Left lung (tissue), 10 donors: ENCODE data around the gene FXYD7. TPM values are rescaled to one million over a fixed set of nuclear protein-coding genes. Genes with fewer than 3 reads are reported as not detected.
A peak's percentile ranks its signal among the peaks of the same experiment; 100 is the strongest.

ENCODE experiments used
- ATAC-seq: fragments of 200-7000 bp; cut with Tn5 transposase; one replicate; pipeline ENCODE4 v1.9.1; 2020; ENCODE audit warnings: moderate library complexity
- DNase-seq, 4 donors: peaks; one replicate each; pipeline ENCODE4 v3.0.0-alpha.2; 2013 to 2020
- H3K27ac ChIP-seq, 2 donors: fragments of 200-600 bp; sonication (generic) in 1 of 2; one replicate each; pipeline versions ENCODE4 v1.5.0 to v1.8.0; 2020 to 2021
- H3K27me3 ChIP-seq, 2 donors: fragments of 200-600 bp; sonication (generic) in 1 of 2; one replicate each; pipeline versions ENCODE4 v1.5.0 to v1.8.0; 2020 to 2021
- H3K36me3 ChIP-seq, 2 donors: fragments of 200-600 bp; sonication (generic) in 1 of 2; one replicate each; pipeline versions ENCODE4 v1.5.0 to v1.8.0; 2020 to 2021
- H3K4me1 ChIP-seq, 2 donors: fragments of 200-600 bp; one replicate each; pipeline ENCODE4 v1.8.0; 2021
- H3K4me3 ChIP-seq, 2 donors: fragments of 200-600 bp; sonication (generic) in 1 of 2; one replicate each; pipeline versions ENCODE4 v1.5.0 to v1.8.0; 2020 to 2021; ENCODE audit warnings: mild to moderate bottlenecking in 1 of 2
- H3K9me3 ChIP-seq, 2 donors: fragments of 200-600 bp; sonication (generic) in 1 of 2; one replicate each; pipeline versions ENCODE4 v1.5.0 to v1.8.0; 2020 to 2021
- CTCF ChIP-seq, 2 donors: fragments of 200-600 bp; sonication (generic) in 1 of 2; IDR thresholded peaks; one replicate each; pipeline versions ENCODE4 v1.5.0 to v1.8.0; 2021; ENCODE audit warnings: antibody characterized with exemption in 2 of 2
- intact Hi-C, 2 donors: fragments of 100-400 bp; cut with DNase I; formaldehyde crosslinking; loops; one replicate each; pipeline versions ENCODE4 v1.11.2 to v1.14.2; 2022
- polyA plus RNA-seq, 6 donors: library from polyadenylated mRNA; unstranded; fragments of 120-200 nt; gene quantifications; one replicate each; pipeline ENCODE4 v1.2.1, GENCODE V29; 2013; ENCODE audit not compliant: insufficient read length in 6 of 6
- total RNA-seq, 2 donors: library from RNA; stranded (reverse); fragmentation: NEBNext Ultra II Directional; extraction: Animal tissue kit (Norgen Biotek cat#: 25700); gene quantifications; one replicate each; pipeline ENCODE4 v1.2.1, GENCODE V29; 2021
- donor health status: DM: no; HTN: yes; CAD: no.
- donor health status: DM: no; HTN: no; CAD: no.

Gene FXYD7
- total and polyA plus RNA-seq, 8 donors, result 0.55 to 1.3 (median 0.74) TPM; not detected in 2

GRCh38 chr19:35110974-35111373, 32.1 kb upstream of the FXYD7 start:
- Histone ChIP-seq H3K4me3 (no peak overlapping the region), H3K27me3 (peaks cover 0 to 10% of the 10 kb centered on the region in 2 donors), H3K27ac (no peak overlapping the region), H3K9me3 (no peaks in the 10 kb centered on the region), H3K4me1 (peaks cover 0 to 18% of the 10 kb centered on the region in 2 donors), H3K36me3 (no peaks in the 10 kb centered on the region)
- no peak for ATAC-seq
- no peak for TF ChIP-seq CTCF (IDR thresholded peaks at IDR 0.05)
- intact Hi-C loops, result no loop called here
- no peak for DNase-seq

- no peak for ATAC-seq
- Histone ChIP-seq H3K27ac (no peak overlapping the region), H3K4me1 (peaks cover 0 to 18% of the 10 kb centered on the region in 2 donors), H3K9me3 (no peaks in the 10 kb centered on the region), H3K4me3 (no peak overlapping the region), H3K27me3 (peaks cover 0 to 10% of the 10 kb centered on the region in 2 donors), H3K36me3 (no peaks in the 10 kb centered on the region)
- intact Hi-C loops, result no loop called here
- DNase-seq, result no peak
- no peak for TF ChIP-seq CTCF (IDR thresholded peaks at IDR 0.05)
These were observed 29.9 kb upstream of the FXYD7 start for GRCh38 chr19:35112995-35113688.

- Histone ChIP-seq H3K4me3 (peak overlapping the region; percentile 10 to 41), H3K9me3 (no peaks in the 10 kb centered on the region), H3K27me3 (peaks cover 0 to 4% of the 10 kb centered on the region in 2 donors), H3K27ac (peak overlapping the region; percentile 45 to 53), H3K4me1 (peaks cover 0 to 18% of the 10 kb centered on the region in 2 donors), H3K36me3 (no peaks in the 10 kb centered on the region)
- TF ChIP-seq CTCF (IDR thresholded peaks at IDR 0.05), result peak; percentile 92 to 97
- intact Hi-C loops, result no loop called here
- peak; percentile 56 to 86 (median 84) for DNase-seq
- peak; percentile 71 for ATAC-seq
These were observed 28.5 kb upstream of the FXYD7 start for GRCh38 chr19:35114353-35115176.

GRCh38 chr19:35115177-35115951, 27.7 kb upstream of the FXYD7 start, which contains the start of gene FXYD3:
TSS of gene FXYD3 (plus strand) at chr19:35115823. CDS start at chr19:35119377, 3,554 bp downstream.
- H3K4me3 ChIP-seq, result peak within 1 kb of the TSS; percentile 24 to 41
- peak within 1 kb of the TSS; percentile 53 for H3K27ac ChIP-seq
- no peaks in the 10 kb centered on the region for H3K27me3 ChIP-seq
- DNase-seq, result no peak
- H3K36me3 ChIP-seq, result no peaks in the 10 kb centered on the region
- H3K4me1 ChIP-seq, result peaks cover 0 to 25% of the 10 kb centered on the region in 2 donors
- intact Hi-C loops, result no loop called here
- no peak for TF ChIP-seq CTCF (IDR thresholded peaks at IDR 0.05)
- ATAC-seq, result peak; percentile 6
- H3K9me3 ChIP-seq, result no peaks in the 10 kb centered on the region
